ENCODE results near the gene BMP15.

BMP15 gene

GRCh38 chrX:50877310-50877709, 33.2 kb upstream of the BMP15 start:
- TF ChIP-seq, protein P1, sequence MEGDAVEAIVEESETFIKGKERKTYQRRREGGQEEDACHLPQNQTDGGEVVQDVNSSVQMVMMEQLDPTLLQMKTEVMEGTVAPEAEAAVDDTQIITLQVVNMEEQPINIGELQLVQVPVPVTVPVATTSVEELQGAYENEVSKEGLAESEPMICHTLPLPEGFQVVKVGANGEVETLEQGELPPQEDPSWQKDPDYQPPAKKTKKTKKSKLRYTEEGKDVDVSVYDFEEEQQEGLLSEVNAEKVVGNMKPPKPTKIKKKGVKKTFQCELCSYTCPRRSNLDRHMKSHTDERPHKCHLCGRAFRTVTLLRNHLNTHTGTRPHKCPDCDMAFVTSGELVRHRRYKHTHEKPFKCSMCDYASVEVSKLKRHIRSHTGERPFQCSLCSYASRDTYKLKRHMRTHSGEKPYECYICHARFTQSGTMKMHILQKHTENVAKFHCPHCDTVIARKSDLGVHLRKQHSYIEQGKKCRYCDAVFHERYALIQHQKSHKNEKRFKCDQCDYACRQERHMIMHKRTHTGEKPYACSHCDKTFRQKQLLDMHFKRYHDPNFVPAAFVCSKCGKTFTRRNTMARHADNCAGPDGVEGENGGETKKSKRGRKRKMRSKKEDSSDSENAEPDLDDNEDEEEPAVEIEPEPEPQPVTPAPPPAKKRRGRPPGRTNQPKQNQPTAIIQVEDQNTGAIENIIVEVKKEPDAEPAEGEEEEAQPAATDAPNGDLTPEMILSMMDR (conservative IDR thresholded peaks at IDR 0.05; ENCODE audit: low read depth): no peak
- H3K27ac ChIP-seq: no peak overlapping the region
- POLR2A ChIA-PET (ENCODE audit: low non-redundant PET): no interaction called here
- CTCF ChIA-PET: no interaction called here
- DNase-seq (ENCODE audit: low spot score): no peak

DNA sequence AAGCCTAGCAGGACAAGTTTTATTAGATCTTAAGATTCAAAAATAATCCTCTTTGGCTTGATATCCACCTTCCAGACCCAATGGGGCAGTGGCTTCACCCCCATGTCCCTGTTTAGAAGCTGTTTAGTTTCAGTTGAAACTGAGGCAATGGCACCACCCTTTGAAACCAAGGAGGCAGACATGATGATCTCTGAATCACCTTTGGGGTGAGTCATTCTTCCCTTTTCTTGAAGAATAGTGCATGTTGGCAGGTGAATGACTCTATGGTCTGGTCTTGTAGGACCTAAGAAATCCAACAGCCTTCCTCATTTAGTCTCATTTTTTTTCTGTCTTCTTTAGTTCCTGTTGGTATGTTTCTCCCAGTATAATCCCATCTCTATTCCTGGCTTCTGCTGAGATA, 29.5 kb upstream of the BMP15 start:
- H3K27ac ChIP-seq: no peak overlapping the region
- DNase-seq (ENCODE audit: low spot score): no peak
- POLR2A ChIA-PET (ENCODE audit: low non-redundant PET): no interaction called here
- CTCF ChIA-PET: no interaction called here
- TF ChIP-seq, protein P1 (conservative IDR thresholded peaks at IDR 0.05; ENCODE audit: low read depth): no peak

GRCh38 chrX:50888884-50889283, 21.7 kb upstream of the BMP15 start:
- H3K27ac ChIP-seq: no peak overlapping the region
- CTCF ChIA-PET: no interaction called here
- DNase-seq (ENCODE audit: low spot score): no peak
- POLR2A ChIA-PET (ENCODE audit: low non-redundant PET): no interaction called here
- TF ChIP-seq, protein P1 (conservative IDR thresholded peaks at IDR 0.05; ENCODE audit: low read depth): no peak

GRCh38 chrX:50889582-50889981, 21.0 kb upstream of the BMP15 start:
- no peak overlapping the region for H3K27ac ChIP-seq
- ChIA-PET CTCF (no interaction called here), POLR2A (ENCODE audit: low non-redundant PET) (no interaction called here)
- TF ChIP-seq, protein P1 (conservative IDR thresholded peaks at IDR 0.05; ENCODE audit: low read depth): no peak
- DNase-seq (ENCODE audit: low spot score): no peak

- ChIA-PET CTCF (no interaction called here), POLR2A (ENCODE audit: low non-redundant PET) (no interaction called here)
- TF ChIP-seq, protein P1 (conservative IDR thresholded peaks at IDR 0.05; ENCODE audit: low read depth): no peak
- no peak overlapping the region for H3K27ac ChIP-seq
- DNase-seq (ENCODE audit: low spot score): no peak
Observed at GRCh38 chrX:50893047-50893446, 17.5 kb upstream of the BMP15 start.

- ChIA-PET POLR2A (ENCODE audit: low non-redundant PET) (no interaction called here), CTCF (no interaction called here)
- no peak overlapping the region for H3K27ac ChIP-seq
- no peak for DNase-seq (ENCODE audit: low spot score)
- TF ChIP-seq, protein P1 (conservative IDR thresholded peaks at IDR 0.05; ENCODE audit: low read depth): no peak
Observed at GRCh38 chrX:50893466-50893865, 17.1 kb upstream of the BMP15 start.

DNA sequence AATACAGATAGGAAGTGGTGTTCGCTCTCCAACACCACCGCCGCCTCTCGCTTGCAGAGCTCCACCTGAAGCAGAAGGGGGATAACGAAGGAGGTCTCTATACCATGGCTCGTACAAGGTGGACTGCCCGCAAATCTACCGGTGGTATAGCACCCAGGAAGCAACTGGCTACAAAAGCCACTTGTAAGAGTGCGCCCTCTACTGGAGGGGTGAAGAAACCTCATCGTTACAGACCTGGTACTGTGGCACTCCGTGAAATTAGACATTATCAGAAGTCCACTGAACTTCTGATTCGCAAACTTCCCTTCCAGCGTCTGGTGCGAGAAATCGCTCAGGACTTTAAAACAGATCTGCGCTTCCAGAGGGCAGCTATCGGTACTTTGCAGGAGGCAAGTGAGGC, 5.2 kb upstream of the BMP15 start:
- no peak for DNase-seq (ENCODE audit: low spot score)
- ChIA-PET CTCF (interaction anchor here (0.5 to 0.6 kb wide), 3 partner anchors 40 to 281 kb away, joined by 3 to 4 read pairs (median 3); no protein-coding TSS in a partner anchor), POLR2A (ENCODE audit: low non-redundant PET) (no interaction called here)
- H3K27ac ChIP-seq: no peak overlapping the region
- TF ChIP-seq, protein P1 (conservative IDR thresholded peaks at IDR 0.05; ENCODE audit: low read depth): no peak
